Ascending aorta (tissue), 2 donors: Measurements from ENCODE around the gene CIAO1. TPM values are rescaled to one million over a fixed set of nuclear protein-coding genes. Genes with fewer than 3 reads are reported as not detected.
"Not testable (repeated sequence)": the region's sequence is repeated elsewhere in the genome, so short reads cannot be mapped to it uniquely, and the experiment has no call there.

Experiments used
- DNase-seq, 2 donors: peaks; one replicate each; pipeline ENCODE4 v3.0.0-alpha.2; 2019; ENCODE audit warnings: low spot score in 2 of 2
- H3K27ac ChIP-seq, 2 donors: fragments of 200-600 bp; sonication (generic); one replicate each; pipeline ENCODE4 v1.5.1; 2016 to 2017; ENCODE audit warnings: mild to moderate bottlenecking in 1 of 2
- H3K27me3 ChIP-seq: fragments of 200-600 bp; sonication (generic); one replicate; pipeline ENCODE4 v1.5.1; 2017
- H3K36me3 ChIP-seq, 2 donors: fragments of 200-600 bp; sonication (generic); one replicate each; pipeline ENCODE4 v1.5.1; 2016
- H3K4me1 ChIP-seq, 2 donors: fragments of 200-600 bp; sonication (generic); one replicate each; pipeline ENCODE4 v1.5.1; 2016 to 2017; ENCODE audit warnings: mild to moderate bottlenecking in 1 of 2
- H3K4me3 ChIP-seq, 2 donors: fragments of 200-600 bp; sonication (generic); one replicate each; pipeline ENCODE4 v1.5.1; 2016 to 2017; ENCODE audit warnings: mild to moderate bottlenecking in 1 of 2
- H3K9me3 ChIP-seq, 2 donors: fragments of 200-600 bp; sonication (generic); one replicate each; pipeline ENCODE4 v1.5.1; 2016
- intact Hi-C: fragments of 100-400 bp; cut with DNase I; formaldehyde crosslinking; loops from one replicate; pipeline ENCODE4 v1.15.1; 2023
- total RNA-seq: library from RNA; depleted of rRNA; stranded (reverse); fragments of >200 nt; gene quantifications from one replicate; pipeline ENCODE4 v1.1.0, GENCODE V29; 2016
- TF ChIP-seq, protein P1 (sequence below), 3 experiments: fragments of 200-600 bp in 2 of 3; fragments of 450-650 bp in 1 of 3; sonication (generic) in 2 of 3; IDR thresholded peaks; one replicate each; pipeline ENCODE4 v1.5.1; 2016 to 2019; ENCODE audit warnings: antibody characterized with exemption in 3 of 3, mild to moderate bottlenecking in 1 of 3, moderate library complexity in 1 of 3

CIAO1 gene
- total RNA-seq, 1 donor from 2014 or later, result 127 TPM

GRCh38 chr2:96251721-96252292, 14.2 kb upstream of the CIAO1 start:
- Histone ChIP-seq H3K9me3 (no peaks in the 10 kb centered on the region), H3K27me3 (no peaks in the 10 kb centered on the region), H3K4me1 (peaks cover 0 to 30% of the 10 kb centered on the region in 2 donors), H3K36me3 (peaks cover 40 to 44% of the 10 kb centered on the region in 2 donors), H3K4me3 (peak overlapping the region; percentile 31 to 34), H3K27ac (peak overlapping the region; percentile 68 to 81)
- DNase-seq, result peak; percentile 75 to 95
- intact Hi-C loops, result loop anchor here (5.0 kb wide), 1 partner anchor 105 kb away; the partner anchor contains the start of gene DUSP2
- TF ChIP-seq, protein P1, sequence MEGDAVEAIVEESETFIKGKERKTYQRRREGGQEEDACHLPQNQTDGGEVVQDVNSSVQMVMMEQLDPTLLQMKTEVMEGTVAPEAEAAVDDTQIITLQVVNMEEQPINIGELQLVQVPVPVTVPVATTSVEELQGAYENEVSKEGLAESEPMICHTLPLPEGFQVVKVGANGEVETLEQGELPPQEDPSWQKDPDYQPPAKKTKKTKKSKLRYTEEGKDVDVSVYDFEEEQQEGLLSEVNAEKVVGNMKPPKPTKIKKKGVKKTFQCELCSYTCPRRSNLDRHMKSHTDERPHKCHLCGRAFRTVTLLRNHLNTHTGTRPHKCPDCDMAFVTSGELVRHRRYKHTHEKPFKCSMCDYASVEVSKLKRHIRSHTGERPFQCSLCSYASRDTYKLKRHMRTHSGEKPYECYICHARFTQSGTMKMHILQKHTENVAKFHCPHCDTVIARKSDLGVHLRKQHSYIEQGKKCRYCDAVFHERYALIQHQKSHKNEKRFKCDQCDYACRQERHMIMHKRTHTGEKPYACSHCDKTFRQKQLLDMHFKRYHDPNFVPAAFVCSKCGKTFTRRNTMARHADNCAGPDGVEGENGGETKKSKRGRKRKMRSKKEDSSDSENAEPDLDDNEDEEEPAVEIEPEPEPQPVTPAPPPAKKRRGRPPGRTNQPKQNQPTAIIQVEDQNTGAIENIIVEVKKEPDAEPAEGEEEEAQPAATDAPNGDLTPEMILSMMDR (IDR thresholded peaks at IDR 0.05), result no peak

- H3K36me3 ChIP-seq, result peaks cover 40 to 44% of the 10 kb centered on the region in 2 donors
These were observed 13.5 kb upstream of the CIAO1 start for GRCh38 chr2:96252526-96252925.

GRCh38 chr2:96253006-96253405, 13.0 kb upstream of the CIAO1 start:
- H3K27me3 ChIP-seq, result no peaks in the 10 kb centered on the region
- H3K9me3 ChIP-seq, result no peaks in the 10 kb centered on the region
- TF ChIP-seq, protein P1 (IDR thresholded peaks at IDR 0.05), result no peak
- intact Hi-C loops, result loop anchor here (5.0 kb wide), 1 partner anchor 106 kb away; the partner anchor contains the start of gene DUSP2
- DNase-seq, result no peak
- H3K4me1 ChIP-seq, result peaks cover 0 to 37% of the 10 kb centered on the region in 2 donors
- H3K4me3 ChIP-seq, result no peak overlapping the region
- H3K36me3 ChIP-seq, result peaks cover 40 to 44% of the 10 kb centered on the region in 2 donors
- H3K27ac ChIP-seq, result peak overlapping the region in 1 of 2 donors; percentile 18

More at GRCh38 chr2:96252526-96252925, 13.5 kb upstream of the CIAO1 start:
- no peak overlapping the region for H3K4me3 ChIP-seq
- intact Hi-C loops, result loop anchor here (5.0 kb wide), 1 partner anchor 105 kb away; the partner anchor contains the start of gene DUSP2
- no peaks in the 10 kb centered on the region for H3K9me3 ChIP-seq
- no peaks in the 10 kb centered on the region for H3K27me3 ChIP-seq
- peak overlapping the region; percentile 68 to 81 for H3K27ac ChIP-seq
- DNase-seq, result no peak
- TF ChIP-seq, protein P1 (IDR thresholded peaks at IDR 0.05), result no peak
- H3K4me1 ChIP-seq, result peaks cover 0 to 34% of the 10 kb centered on the region in 2 donors

DNA sequence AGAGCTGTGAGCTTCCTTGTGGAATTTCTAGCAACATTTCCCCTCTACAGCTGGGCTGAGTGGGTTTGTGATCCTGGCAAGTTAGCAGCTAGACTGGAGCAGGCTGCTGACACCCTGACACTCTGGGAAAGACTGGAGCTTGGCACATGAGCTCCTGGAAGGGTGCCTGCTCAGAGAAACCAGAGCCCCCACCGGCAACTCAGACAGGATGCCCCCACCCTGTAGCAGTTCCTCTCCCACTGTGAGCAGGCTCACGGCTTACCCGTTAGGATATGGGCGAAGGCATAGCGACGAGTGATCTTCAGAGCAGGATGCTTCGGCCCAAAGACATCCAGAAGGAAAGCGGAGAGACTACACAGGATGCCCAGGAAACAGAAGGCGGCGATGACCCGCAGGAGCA, 11.5 kb upstream of the CIAO1 start:
- H3K4me3 ChIP-seq, result no peak overlapping the region
- no peaks in the 10 kb centered on the region for H3K27me3 ChIP-seq
- H3K36me3 ChIP-seq, result peaks cover 40 to 44% of the 10 kb centered on the region in 2 donors
- DNase-seq, result no peak
- no peaks in the 10 kb centered on the region for H3K9me3 ChIP-seq
- TF ChIP-seq, protein P1 (IDR thresholded peaks at IDR 0.05), result no peak
- intact Hi-C loops, result loop anchor here (5.0 kb wide), 1 partner anchor 107 kb away; the partner anchor contains the start of gene DUSP2
- H3K4me1 ChIP-seq, result peaks cover 10 to 51% of the 10 kb centered on the region in 2 donors
- H3K27ac ChIP-seq, result peak overlapping the region in 1 of 2 donors; percentile 3

DNA sequence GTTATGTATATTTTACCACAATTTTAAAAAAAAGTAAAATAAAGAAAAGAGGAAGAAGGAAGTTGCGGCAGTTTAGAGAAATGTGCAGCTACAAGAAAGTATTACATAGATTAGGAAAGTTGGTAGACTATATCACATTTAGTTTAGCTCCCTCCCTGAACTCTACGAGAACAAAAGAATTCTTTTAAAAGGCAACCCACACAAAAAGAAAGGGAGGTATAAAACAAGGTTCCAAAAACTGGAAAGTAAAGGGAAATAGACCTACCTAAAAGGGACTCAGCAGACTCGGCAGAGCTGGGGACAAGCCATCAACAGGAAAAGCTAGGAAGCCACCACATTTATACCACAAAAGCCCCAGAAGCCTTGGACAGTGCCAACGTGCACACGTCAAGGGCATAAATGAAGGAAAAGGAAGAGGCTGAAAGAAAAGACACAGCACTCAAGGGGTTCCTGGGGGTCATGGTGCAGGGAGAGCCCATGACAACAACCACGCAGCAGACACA, 9.4 kb upstream of the CIAO1 start:
- H3K4me3 ChIP-seq, result no peak overlapping the region
- TF ChIP-seq, protein P1 (IDR thresholded peaks at IDR 0.05), result no peak
- DNase-seq, result no peak
- peak overlapping the region; percentile 47 to 82 for H3K27ac ChIP-seq
- intact Hi-C loops, result no loop called here
- no peaks in the 10 kb centered on the region for H3K9me3 ChIP-seq
- H3K4me1 ChIP-seq, result peaks cover 26 to 52% of the 10 kb centered on the region in 2 donors
- peaks cover 40 to 44% of the 10 kb centered on the region in 2 donors for H3K36me3 ChIP-seq
- no peaks in the 10 kb centered on the region for H3K27me3 ChIP-seq

DNA sequence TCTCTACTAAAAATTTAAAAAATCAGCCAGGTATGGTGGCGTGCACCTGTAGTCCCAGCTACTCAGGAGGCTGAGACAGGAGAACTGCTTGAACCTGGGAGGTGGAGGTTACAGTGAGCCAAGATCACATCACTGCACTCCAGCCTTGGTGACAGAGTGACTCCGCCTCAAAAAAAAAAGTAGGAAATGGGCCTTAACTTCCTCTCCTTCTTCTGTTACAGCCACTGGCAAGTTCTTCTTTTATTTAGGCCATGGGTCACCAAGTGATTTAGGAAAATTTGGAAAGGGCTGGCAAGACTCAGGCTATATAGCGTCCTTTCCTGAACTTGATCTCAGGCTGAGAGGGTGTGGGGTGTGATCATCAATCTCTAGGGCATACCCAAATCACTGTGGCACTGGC, 8.3 kb upstream of the CIAO1 start:
- DNase-seq, H3K27me3 ChIP-seq, intact Hi-C loops, H3K9me3 ChIP-seq, H3K4me3 ChIP-seq: not testable (repeated sequence)
- Histone ChIP-seq H3K36me3 (peaks cover 34 to 35% of the 10 kb centered on the region in 2 donors), H3K4me1 (peaks cover 26 to 50% of the 10 kb centered on the region in 2 donors), H3K27ac (peak overlapping the region; percentile 82 to 90)
